ENCODE results near the gene TXNRD2.

DNA sequence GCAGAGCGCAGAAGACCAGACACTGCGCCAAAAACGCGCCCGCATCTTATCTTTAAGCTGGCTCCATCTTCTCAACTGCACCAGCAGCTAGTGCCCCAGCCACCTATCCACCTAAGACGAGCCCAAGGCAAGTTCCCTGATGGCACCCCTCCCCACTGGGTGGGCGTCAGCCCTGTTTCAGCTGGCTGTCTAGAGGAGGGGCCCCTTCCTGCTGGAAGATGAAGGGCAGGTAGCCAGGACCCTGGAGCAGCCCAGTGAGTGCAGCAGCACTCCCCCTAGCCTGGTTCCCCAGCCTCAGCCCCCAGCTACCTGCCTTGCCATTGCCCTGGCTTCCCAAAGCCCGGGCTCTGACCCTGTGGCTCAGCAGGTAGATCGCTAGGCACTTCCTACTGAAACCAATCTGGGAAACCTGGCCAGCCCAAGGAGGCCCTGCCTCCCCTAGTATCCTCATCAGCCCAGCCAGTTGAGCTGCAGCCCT, 46.8 kb upstream of the TXNRD2 start:
- TF ChIP-seq, protein P1, sequence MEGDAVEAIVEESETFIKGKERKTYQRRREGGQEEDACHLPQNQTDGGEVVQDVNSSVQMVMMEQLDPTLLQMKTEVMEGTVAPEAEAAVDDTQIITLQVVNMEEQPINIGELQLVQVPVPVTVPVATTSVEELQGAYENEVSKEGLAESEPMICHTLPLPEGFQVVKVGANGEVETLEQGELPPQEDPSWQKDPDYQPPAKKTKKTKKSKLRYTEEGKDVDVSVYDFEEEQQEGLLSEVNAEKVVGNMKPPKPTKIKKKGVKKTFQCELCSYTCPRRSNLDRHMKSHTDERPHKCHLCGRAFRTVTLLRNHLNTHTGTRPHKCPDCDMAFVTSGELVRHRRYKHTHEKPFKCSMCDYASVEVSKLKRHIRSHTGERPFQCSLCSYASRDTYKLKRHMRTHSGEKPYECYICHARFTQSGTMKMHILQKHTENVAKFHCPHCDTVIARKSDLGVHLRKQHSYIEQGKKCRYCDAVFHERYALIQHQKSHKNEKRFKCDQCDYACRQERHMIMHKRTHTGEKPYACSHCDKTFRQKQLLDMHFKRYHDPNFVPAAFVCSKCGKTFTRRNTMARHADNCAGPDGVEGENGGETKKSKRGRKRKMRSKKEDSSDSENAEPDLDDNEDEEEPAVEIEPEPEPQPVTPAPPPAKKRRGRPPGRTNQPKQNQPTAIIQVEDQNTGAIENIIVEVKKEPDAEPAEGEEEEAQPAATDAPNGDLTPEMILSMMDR (conservative IDR thresholded peaks at IDR 0.05; ENCODE audit: low read length) = no peak
- no peak for TF ChIP-seq EZH2phosphoT487 (IDR thresholded peaks at IDR 0.05; ENCODE audit: borderline replicate concordance, low read depth, low read length)

All from OCI-LY7 (cell line).